ENCODE measurements around the gene DCLK2. TPM values are rescaled to one million over a fixed set of nuclear protein-coding genes. Genes with fewer than 3 reads are reported as not detected.

The DCLK2 gene
- total RNA-seq, 3 donors from 2014 or later: 3.4 to 5.2 (median 4.0) TPM

DNA sequence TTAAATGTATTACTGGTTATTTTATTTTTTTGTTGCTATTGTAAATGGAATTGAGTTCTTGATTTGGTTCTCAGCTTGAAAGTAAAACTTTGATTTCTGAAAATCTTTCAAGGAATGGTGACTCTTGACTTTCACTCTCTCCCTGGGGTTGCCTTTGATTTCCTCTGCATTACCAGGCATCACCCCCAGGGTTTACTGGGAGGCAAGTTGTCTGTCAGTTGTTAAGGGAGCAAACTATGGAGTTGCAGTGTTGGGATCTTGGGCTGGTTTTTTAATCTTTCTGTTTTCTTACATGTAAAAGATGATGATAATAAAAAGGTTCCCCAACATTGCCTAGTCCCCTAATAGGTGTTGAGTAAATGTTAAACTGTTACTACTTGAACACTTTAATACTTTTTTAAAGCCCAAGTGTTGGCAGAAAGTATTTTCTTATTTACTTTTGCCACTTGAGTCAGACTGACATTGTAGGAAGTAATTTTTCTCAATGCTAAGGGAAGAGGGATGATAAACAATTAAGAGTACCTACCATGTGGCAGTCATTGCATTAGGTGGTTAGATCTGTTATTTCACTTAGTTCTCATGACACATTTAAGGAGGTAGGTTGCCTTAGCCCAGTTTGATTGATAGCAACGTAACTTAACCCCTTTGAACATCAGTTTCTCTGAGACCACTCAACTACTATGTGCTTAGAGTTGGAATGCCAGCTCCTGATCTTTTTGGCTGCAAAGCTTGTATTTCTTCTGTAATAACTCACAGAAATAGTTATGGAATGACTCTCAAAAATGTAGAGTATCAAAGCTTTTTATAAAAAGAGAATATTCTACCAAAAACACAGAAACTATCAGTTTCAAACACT lies 67.1 kb downstream of the DCLK2 start:
- Histone ChIP-seq H3K4me3 (no peak overlapping the region), H3K36me3 (no peaks in the 10 kb centered on the region), H3K27me3 (no peaks in the 10 kb centered on the region), H3K27ac (no peak overlapping the region), H3K9me3 (no peaks in the 10 kb centered on the region), H3K4me1 (no peaks in the 10 kb centered on the region)
- intact Hi-C loops (cut with DNase I; ENCODE audit: low total_unique reads): no loop called here
- no peak for DNase-seq (ENCODE audit: low spot score in 2 of 2)
- TF ChIP-seq, protein P1, sequence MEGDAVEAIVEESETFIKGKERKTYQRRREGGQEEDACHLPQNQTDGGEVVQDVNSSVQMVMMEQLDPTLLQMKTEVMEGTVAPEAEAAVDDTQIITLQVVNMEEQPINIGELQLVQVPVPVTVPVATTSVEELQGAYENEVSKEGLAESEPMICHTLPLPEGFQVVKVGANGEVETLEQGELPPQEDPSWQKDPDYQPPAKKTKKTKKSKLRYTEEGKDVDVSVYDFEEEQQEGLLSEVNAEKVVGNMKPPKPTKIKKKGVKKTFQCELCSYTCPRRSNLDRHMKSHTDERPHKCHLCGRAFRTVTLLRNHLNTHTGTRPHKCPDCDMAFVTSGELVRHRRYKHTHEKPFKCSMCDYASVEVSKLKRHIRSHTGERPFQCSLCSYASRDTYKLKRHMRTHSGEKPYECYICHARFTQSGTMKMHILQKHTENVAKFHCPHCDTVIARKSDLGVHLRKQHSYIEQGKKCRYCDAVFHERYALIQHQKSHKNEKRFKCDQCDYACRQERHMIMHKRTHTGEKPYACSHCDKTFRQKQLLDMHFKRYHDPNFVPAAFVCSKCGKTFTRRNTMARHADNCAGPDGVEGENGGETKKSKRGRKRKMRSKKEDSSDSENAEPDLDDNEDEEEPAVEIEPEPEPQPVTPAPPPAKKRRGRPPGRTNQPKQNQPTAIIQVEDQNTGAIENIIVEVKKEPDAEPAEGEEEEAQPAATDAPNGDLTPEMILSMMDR (IDR thresholded peaks at IDR 0.05): no peak
- TF ChIP-seq POLR2AphosphoS5 (IDR thresholded peaks at IDR 0.05) (no peak), POLR2A (IDR thresholded peaks at IDR 0.05) (no peak)

DNA sequence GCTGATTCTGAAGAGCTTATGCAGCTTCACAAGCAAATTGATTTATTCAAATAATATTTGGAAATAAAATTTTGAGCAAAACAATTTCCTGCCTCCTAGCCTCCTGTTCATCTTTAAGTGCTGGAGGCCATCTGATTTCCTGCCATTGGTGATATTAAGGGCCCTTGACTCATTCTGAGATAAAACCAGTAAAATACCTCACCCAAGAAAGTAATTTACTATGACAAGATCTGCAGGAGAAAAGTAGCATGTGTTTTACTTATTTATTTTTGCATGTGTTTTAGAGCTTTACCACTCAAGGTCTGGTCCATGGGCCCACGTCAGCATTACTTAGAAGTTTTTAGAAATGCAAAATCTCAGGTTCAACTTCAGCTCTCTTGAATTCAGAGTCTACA lies 67.7 kb downstream of the DCLK2 start:
- Histone ChIP-seq H3K4me1 (no peaks in the 10 kb centered on the region), H3K36me3 (no peaks in the 10 kb centered on the region), H3K27ac (no peak overlapping the region), H3K4me3 (no peak overlapping the region), H3K9me3 (no peaks in the 10 kb centered on the region), H3K27me3 (no peaks in the 10 kb centered on the region)
- TF ChIP-seq, protein P1 (IDR thresholded peaks at IDR 0.05): no peak
- TF ChIP-seq POLR2AphosphoS5 (IDR thresholded peaks at IDR 0.05) (no peak), POLR2A (IDR thresholded peaks at IDR 0.05) (no peak)
- intact Hi-C loops (cut with DNase I; ENCODE audit: low total_unique reads): no loop called here
- no peak for DNase-seq (ENCODE audit: low spot score in 2 of 2)

DNA sequence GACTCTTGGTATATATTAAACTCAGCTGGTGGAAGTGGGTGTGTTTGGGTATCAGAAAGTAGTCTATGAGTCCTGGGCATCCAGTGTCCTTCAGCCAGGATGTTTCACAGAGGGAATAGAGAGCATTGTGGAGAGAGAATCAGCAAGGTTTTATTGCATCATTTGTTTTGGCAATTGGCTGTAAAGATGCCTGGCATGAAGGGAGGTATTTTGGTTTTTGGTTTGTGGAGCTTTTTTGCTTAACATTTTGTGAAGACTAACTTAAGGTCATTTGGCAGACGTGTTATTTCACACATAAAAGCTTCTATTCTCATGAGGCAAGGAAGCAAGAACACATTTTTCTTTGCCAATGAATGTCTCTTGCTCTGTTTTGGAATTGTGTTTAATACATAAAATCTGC lies 71.1 kb downstream of the DCLK2 start:
- Histone ChIP-seq H3K36me3 (no peaks in the 10 kb centered on the region), H3K27me3 (no peaks in the 10 kb centered on the region), H3K4me3 (no peak overlapping the region), H3K4me1 (no peaks in the 10 kb centered on the region), H3K27ac (no peak overlapping the region), H3K9me3 (no peaks in the 10 kb centered on the region)
- peak in 1 of 3 donors; percentile 72 for TF ChIP-seq POLR2AphosphoS5 (IDR thresholded peaks at IDR 0.05)
- TF ChIP-seq POLR2A (IDR thresholded peaks at IDR 0.05): no peak
- TF ChIP-seq, protein P1 (IDR thresholded peaks at IDR 0.05): no peak
- intact Hi-C loops (cut with DNase I; ENCODE audit: low total_unique reads): no loop called here
- no peak for DNase-seq (ENCODE audit: low spot score in 2 of 2)

DNA sequence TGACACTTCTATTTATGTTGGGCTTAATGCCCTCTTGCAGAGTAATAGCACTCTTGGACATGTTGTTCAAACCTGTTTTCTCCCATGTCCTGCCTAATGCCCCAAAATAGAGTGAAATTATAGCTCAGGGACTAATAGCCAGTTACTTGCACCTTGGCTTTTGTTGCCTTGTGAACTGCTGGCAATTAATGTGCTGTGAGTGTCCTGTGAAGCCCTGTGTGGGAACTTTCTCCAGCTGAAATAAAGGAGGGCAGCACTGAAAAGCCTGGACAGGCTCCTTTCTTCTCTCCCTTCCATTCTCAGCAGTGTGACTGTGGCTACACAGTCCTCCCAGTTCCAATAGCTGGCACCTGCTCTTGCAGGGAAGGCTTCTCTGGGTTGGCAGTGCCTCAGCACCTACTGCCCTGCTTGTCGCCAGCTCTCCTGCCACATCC lies 72.4 kb downstream of the DCLK2 start:
- Histone ChIP-seq H3K4me3 (no peak overlapping the region), H3K4me1 (no peaks in the 10 kb centered on the region), H3K27me3 (no peaks in the 10 kb centered on the region), H3K27ac (no peak overlapping the region), H3K9me3 (no peaks in the 10 kb centered on the region), H3K36me3 (no peaks in the 10 kb centered on the region)
- no peak for DNase-seq (ENCODE audit: low spot score in 2 of 2)
- TF ChIP-seq POLR2A (IDR thresholded peaks at IDR 0.05): no peak
- TF ChIP-seq, protein P1 (IDR thresholded peaks at IDR 0.05): no peak
- TF ChIP-seq POLR2AphosphoS5 (IDR thresholded peaks at IDR 0.05): no peak
- intact Hi-C loops (cut with DNase I; ENCODE audit: low total_unique reads): no loop called here

DNA sequence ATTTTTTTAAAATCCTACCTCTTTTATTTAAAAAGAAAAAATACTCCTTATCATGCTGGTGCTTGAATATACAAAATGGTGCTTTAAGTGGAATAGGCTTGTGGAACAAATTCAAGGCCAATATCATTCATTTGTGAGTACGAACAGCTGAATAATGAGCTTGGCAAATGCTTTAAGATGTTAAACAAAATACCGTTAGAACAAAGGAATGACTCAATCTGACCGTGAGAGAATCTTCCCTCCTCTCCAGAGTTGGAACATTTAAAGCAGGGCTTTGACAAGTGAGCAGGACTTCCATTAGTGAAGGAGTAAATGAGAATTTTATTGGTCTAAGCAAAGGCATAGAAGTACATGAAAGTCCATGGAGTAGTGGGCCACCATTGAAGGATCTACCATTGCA lies 74.5 kb downstream of the DCLK2 start:
- TF ChIP-seq, protein P1 (IDR thresholded peaks at IDR 0.05): no peak
- no peak for TF ChIP-seq POLR2A (IDR thresholded peaks at IDR 0.05)
- no peak for TF ChIP-seq POLR2AphosphoS5 (IDR thresholded peaks at IDR 0.05)
- Histone ChIP-seq H3K9me3 (no peaks in the 10 kb centered on the region), H3K4me3 (no peak overlapping the region), H3K4me1 (no peaks in the 10 kb centered on the region), H3K27ac (no peak overlapping the region), H3K36me3 (no peaks in the 10 kb centered on the region), H3K27me3 (no peaks in the 10 kb centered on the region)
- no peak for DNase-seq (ENCODE audit: low spot score in 2 of 2)
- intact Hi-C loops (cut with DNase I; ENCODE audit: low total_unique reads): no loop called here
